Epithelial cell of prostate (primary cell): ENCODE data around the gene KCNE1.

Experiments
- DNase-seq: peaks from one replicate; pipeline ENCODE4 v3.0.0-alpha.2; 2011; ENCODE audit warnings: low read depth, low spot score
- H3K27ac ChIP-seq: fragments of 450-650 bp; 2 replicates; pipeline ENCODE4 v1.5.1; 2017; ENCODE audit warnings: mild to moderate bottlenecking

Gene KCNE1

DNA sequence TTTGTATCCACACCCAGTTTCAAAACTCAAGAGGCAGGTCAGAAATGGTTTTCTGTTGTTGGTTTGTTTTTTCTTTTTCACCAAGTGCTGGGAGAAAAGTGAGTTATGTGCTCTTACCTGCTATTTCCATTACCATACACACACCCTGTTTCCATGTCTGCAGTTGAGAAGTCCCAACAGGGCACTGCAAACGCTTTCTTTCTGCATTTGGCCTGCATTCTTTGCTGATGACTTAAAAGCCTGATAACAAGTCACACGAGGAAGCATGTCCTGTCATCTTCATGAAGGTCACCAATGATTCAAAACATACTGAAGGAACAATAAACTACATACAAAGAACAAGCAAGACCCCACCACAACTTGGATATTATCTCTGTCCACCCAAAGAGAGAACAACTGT lies 24.8 kb upstream of the KCNE1 start:
- H3K27ac ChIP-seq: no peak overlapping the region
- no peak for DNase-seq

GRCh38 chr21:34536311-34536710 lies 24.3 kb upstream of the KCNE1 start:
- no peak for DNase-seq
- H3K27ac ChIP-seq: no peak overlapping the region

DNA sequence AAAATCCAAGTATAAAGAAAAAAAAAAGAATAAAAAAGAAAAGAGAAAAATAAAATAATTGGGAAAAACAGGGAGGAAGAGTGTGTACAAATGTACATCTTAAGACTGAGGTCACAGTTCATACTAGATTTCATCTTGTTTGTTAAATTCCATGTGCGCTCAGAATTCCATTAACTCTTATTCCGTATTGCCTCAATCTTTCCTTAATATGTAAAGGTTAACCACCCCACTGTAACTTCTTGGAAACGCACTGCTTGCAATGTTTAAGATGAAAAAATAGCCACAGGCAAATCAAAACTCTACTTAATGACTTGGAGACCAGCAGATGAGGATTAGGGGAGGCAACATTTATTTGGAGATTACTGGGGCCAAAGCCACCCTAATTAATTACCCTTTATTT lies 23.9 kb upstream of the KCNE1 start:
- no peak overlapping the region for H3K27ac ChIP-seq

GRCh38 chr21:34534522-34534921 lies 22.5 kb upstream of the KCNE1 start:
- DNase-seq: no peak

More for the DNA sequence above, 23.9 kb upstream of the KCNE1 start:
- no peak for DNase-seq

GRCh38 chr21:34533938-34534337 lies 21.9 kb upstream of the KCNE1 start:
- no peak for DNase-seq
- H3K27ac ChIP-seq: no peak overlapping the region

More at GRCh38 chr21:34534522-34534921, 22.5 kb upstream of the KCNE1 start:
- no peak overlapping the region for H3K27ac ChIP-seq

DNA sequence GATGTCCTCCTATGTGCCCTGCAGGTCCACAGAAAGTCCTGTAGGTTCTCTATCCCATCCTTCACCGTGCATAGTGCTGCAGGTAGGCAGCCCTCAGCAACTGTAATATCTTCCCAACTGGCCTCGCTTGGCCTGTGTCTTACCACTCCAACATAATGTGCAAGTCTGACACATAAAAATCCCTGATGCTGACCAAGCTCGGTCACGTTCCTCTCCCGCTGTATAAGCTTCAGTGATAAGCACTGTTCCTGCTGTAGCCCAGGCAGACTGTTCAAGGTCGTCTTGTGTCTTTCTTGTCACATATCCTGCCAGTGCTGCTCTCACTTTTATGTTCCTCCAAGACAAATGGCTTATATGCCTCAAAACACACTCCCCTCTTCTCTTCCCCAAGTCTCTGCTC lies 19.4 kb upstream of the KCNE1 start:
- DNase-seq: no peak
- no peak overlapping the region for H3K27ac ChIP-seq

DNA sequence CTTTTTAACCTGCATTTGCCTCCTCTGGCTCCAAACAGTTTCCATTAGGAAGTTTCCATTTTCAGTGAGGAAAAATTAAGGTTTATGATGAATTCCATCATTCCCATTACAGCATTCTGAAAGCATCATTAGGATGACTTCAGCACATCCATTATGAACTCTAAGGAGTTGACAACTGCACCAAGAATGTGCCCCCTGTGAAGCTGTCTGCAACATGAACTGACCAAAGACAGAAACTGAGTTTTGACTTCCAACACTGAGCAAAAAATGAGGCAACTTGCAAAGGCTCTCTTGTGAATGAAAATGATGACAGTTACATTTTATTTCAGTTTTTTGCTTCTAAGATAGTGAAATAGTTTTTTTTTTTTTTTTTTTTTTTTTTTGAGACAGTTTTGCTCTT lies 18.3 kb upstream of the KCNE1 start:
- DNase-seq: no peak

DNA sequence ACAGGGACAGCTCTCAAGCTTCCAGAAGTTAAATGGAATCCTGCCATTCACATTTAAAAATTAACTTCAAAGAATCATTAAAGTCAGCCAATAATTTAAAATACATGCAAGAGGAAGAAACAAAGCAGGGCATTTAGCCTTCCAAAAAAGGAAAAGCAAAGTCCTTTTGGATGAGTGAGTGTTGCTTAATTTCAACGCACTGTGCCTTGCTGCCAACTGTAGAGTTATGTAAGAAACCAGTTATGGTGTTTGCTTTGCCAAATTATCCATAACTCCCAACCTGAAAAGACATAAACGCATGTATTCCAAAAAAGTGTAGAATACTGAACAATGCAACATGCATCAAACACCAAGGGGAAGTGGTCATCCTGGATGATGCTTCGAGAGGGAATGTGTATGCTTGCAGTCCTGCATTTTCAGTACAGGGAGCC lies 16.1 kb upstream of the KCNE1 start:
- DNase-seq: no peak
- no peak overlapping the region for H3K27ac ChIP-seq

More for the DNA sequence above, 18.3 kb upstream of the KCNE1 start:
- no peak overlapping the region for H3K27ac ChIP-seq

- DNase-seq: peak; percentile 89
- peak overlapping the region; percentile 74 for H3K27ac ChIP-seq
Observed at GRCh38 chr21:34526618-34527290, 14.7 kb upstream of the KCNE1 start.

GRCh38 chr21:34526241-34526617 lies 14.2 kb upstream of the KCNE1 start:
- peak overlapping the region; percentile 74 for H3K27ac ChIP-seq
- no peak for DNase-seq

GRCh38 chr21:34524646-34525601 lies 12.9 kb upstream of the KCNE1 start:
- no peak for DNase-seq
- H3K27ac ChIP-seq: no peak overlapping the region

GRCh38 chr21:34523019-34523555 lies 11.1 kb upstream of the KCNE1 start:
- DNase-seq: no peak
- no peak overlapping the region for H3K27ac ChIP-seq

GRCh38 chr21:34522284-34522683 lies 10.3 kb upstream of the KCNE1 start:
- no peak for DNase-seq
- H3K27ac ChIP-seq: no peak overlapping the region

GRCh38 chr21:34521561-34521960 lies 9.6 kb upstream of the KCNE1 start:
- no peak overlapping the region for H3K27ac ChIP-seq
- DNase-seq: no peak

DNA sequence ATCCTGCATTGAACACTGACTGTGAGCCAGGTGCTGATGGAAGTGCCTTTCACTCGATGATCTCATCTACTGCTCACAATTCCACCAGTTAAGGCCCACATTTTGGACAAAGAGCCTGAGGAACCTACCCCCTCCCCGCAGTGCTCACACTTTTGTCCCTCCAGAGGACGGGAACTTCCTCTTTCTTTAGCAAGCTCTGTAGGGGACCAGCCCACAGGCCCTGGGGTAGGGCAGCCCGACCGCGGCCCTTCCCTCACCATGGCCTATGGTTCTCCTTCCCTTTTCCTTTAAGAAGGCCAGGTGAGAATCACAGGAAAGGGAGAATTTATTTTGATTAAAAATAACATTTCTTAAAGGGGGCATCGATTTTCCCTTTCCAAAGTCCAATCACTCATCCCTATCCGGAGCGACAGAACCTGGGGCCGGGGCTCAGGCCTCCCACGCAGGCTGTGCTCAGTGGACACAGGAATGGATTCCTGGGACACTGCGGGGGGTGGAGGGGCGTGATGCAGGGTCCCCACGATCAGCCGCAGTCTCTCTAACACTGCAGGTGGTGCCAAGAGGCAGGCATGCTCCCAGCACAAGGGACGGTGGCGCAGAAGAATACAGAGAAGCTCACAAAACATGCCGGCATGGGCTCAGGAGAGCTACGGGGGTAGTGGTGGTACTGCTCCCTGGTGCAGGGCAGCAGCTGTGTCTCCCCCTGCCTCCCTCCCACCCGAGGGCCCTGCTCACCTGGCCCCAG lies 8.9 kb upstream of the KCNE1 start:
- no peak overlapping the region for H3K27ac ChIP-seq
- DNase-seq: no peak

- DNase-seq: no peak
- H3K27ac ChIP-seq: no peak overlapping the region
Observed at GRCh38 chr21:34520281-34520680, 8.3 kb upstream of the KCNE1 start.

- DNase-seq: no peak
- H3K27ac ChIP-seq: no peak overlapping the region
Observed at GRCh38 chr21:34519694-34520093, 7.7 kb upstream of the KCNE1 start.

DNA sequence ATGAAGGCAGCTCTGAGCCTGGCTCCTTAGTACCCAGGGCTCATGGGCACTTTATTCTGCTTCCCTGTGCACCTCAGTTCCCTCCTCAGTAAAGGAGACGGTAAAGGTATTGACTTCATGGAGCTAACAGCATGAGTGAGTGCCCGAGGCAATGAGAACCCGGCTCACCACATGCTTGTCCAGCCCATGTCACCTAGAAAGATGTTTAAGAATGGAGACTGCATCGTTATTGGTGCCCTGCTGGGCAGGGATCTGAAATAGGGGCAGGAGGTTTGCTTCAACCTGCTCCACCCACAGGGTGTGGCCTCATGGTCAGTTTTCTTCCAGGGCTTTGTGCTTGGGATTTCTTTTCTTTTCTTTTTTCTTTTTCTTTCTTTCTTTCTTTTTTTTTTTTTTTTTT lies 7.0 kb upstream of the KCNE1 start:
- no peak overlapping the region for H3K27ac ChIP-seq
- DNase-seq: no peak

DNA sequence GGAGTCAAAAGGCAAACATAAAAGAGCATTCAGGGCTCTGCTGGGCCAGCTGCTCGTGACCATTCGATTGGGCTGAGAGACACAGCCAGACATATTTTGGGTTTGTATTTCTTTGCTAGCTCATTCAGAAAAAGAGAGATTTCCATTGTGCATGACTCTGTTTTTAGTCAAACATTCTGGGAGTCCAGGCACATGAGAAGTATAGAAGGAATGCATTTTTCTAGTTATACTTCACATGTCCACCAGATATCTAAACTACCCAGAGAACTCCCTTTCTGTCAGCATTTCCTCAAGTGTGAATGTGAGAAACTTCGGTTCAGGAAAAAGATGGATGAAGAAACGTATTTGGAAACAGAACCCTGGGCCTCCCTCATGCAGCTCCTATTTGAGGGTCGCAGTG lies 6.3 kb upstream of the KCNE1 start:
- no peak for DNase-seq
- H3K27ac ChIP-seq: no peak overlapping the region

- DNase-seq: no peak
- H3K27ac ChIP-seq: no peak overlapping the region
Observed at GRCh38 chr21:34517491-34518245, 5.7 kb upstream of the KCNE1 start.
